Measurements from ENCODE around the gene RPS16. TPM values are rescaled to one million over a fixed set of nuclear protein-coding genes. Genes with fewer than 3 reads are reported as not detected.

The RPS16 gene
- total and polyA plus RNA-seq, 9 of the 15 experiments (the other 6 are each of a cell fraction or from before 2014, with no cell fraction given), result 82.6 to 3,671 (median 2,204) TPM

DNA sequence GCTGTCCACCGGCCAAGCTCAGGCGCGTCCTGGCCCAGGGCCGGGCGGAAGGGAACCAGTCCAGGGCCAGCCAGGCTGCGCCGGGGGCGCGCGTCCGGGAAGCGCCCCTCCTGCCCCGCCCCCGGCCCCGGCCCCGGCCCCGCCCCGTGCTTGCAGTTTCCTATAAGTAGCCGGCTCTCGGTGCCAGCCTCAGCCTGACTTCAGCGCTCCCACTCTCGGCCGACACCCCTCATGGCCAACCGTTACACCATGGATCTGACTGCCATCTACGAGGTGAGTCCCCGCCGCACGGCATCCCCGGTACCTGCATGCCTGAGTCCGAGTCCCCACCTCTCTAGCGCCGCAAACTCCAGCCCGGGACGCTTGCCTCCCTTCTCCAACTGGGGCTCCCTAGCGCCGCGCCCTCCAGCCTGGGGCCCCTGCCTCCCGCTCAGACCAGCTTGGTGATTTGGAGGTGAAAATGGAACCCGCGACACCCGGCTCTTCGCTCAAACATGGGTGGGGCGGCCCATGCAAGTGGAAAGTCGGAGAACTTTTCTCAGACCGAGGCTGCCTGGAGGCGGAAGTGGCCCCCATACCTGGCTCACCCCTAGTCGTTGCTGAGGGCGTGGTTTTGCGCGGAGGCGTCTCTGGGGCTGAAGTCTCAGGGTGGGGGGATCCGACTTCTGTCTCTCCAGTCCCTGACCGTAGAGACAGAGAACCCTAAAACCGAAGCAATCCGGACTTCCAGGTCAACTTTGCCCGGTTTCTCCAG is 28.9 kb downstream of the RPS16 start, which contains the start of gene ZFP36 (continued):
- TF ChIP-seq EP300 (IDR thresholded peaks at IDR 0.05; ENCODE audit: low read length) (no peak), MYBL2 (IDR thresholded peaks at IDR 0.05; ENCODE audit: low read depth) (no peak), MYBL2 (CRISPR knock-in tag; IDR thresholded peaks at IDR 0.05; ENCODE audit: borderline replicate concordance) (no peak), GABPB1 (CRISPR knock-in tag; IDR thresholded peaks at IDR 0.05) (peak; percentile 61; the same call in 1 of the 2 replicates), PHF21A (IDR thresholded peaks at IDR 0.05; ENCODE audit: borderline replicate concordance, low read depth) (no peak), NR2F6 (CRISPR knock-in tag; IDR thresholded peaks at IDR 0.05) (no peak), ATF7 (IDR thresholded peaks at IDR 0.05) (peak; percentile 40), SMC3 (conservative IDR thresholded peaks at IDR 0.05; ENCODE audit: insufficient read depth, low read depth, low read length) (no peak), TCFL5 (CRISPR knock-in tag; conservative IDR thresholded peaks at IDR 0.05) (no peak), SMARCE1 (IDR thresholded peaks at IDR 0.05) (no peak), THRAP3 (IDR thresholded peaks at IDR 0.05; ENCODE audit: borderline replicate concordance) (no peak)
- TF ChIP-seq, protein P1, sequence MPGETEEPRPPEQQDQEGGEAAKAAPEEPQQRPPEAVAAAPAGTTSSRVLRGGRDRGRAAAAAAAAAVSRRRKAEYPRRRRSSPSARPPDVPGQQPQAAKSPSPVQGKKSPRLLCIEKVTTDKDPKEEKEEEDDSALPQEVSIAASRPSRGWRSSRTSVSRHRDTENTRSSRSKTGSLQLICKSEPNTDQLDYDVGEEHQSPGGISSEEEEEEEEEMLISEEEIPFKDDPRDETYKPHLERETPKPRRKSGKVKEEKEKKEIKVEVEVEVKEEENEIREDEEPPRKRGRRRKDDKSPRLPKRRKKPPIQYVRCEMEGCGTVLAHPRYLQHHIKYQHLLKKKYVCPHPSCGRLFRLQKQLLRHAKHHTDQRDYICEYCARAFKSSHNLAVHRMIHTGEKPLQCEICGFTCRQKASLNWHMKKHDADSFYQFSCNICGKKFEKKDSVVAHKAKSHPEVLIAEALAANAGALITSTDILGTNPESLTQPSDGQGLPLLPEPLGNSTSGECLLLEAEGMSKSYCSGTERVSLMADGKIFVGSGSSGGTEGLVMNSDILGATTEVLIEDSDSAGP (CRISPR knock-in tag; IDR thresholded peaks at IDR 0.05), result peak; percentile 20; the same call in 1 of the 2 replicates
- TF ChIP-seq, protein P2, sequence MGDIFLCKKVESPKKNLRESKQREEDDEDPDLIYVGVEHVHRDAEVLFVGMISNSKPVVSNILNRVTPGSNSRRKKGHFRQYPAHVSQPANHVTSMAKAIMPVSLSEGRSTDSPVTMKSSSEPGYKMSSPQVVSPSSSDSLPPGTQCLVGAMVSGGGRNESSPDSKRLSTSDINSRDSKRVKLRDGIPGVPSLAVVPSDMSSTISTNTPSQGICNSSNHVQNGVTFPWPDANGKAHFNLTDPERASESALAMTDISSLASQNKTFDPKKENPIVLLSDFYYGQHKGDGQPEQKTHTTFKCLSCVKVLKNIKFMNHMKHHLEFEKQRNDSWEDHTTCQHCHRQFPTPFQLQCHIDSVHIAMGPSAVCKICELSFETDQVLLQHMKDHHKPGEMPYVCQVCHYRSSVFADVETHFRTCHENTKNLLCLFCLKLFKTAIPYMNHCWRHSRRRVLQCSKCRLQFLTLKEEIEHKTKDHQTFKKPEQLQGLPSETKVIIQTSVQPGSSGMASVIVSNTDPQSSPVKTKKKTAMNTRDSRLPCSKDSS (IDR thresholded peaks at IDR 0.05; ENCODE audit: low read depth, partially characterized antibody), result no peak
- TF ChIP-seq, protein P3, sequence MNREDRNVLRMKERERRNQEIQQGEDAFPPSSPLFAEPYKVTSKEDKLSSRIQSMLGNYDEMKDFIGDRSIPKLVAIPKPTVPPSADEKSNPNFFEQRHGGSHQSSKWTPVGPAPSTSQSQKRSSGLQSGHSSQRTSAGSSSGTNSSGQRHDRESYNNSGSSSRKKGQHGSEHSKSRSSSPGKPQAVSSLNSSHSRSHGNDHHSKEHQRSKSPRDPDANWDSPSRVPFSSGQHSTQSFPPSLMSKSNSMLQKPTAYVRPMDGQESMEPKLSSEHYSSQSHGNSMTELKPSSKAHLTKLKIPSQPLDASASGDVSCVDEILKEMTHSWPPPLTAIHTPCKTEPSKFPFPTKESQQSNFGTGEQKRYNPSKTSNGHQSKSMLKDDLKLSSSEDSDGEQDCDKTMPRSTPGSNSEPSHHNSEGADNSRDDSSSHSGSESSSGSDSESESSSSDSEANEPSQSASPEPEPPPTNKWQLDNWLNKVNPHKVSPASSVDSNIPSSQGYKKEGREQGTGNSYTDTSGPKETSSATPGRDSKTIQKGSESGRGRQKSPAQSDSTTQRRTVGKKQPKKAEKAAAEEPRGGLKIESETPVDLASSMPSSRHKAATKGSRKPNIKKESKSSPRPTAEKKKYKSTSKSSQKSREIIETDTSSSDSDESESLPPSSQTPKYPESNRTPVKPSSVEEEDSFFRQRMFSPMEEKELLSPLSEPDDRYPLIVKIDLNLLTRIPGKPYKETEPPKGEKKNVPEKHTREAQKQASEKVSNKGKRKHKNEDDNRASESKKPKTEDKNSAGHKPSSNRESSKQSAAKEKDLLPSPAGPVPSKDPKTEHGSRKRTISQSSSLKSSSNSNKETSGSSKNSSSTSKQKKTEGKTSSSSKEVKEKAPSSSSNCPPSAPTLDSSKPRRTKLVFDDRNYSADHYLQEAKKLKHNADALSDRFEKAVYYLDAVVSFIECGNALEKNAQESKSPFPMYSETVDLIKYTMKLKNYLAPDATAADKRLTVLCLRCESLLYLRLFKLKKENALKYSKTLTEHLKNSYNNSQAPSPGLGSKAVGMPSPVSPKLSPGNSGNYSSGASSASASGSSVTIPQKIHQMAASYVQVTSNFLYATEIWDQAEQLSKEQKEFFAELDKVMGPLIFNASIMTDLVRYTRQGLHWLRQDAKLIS (CRISPR knock-in tag; IDR thresholded peaks at IDR 0.05), result peak; percentile 96
- TF ChIP-seq, protein P4, sequence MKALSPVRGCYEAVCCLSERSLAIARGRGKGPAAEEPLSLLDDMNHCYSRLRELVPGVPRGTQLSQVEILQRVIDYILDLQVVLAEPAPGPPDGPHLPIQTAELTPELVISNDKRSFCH (CRISPR knock-in tag; IDR thresholded peaks at IDR 0.05), result no peak
- TF ChIP-seq, protein P4 (tag; IDR thresholded peaks at IDR 0.05), result no peak
- TF ChIP-seq, protein P5, sequence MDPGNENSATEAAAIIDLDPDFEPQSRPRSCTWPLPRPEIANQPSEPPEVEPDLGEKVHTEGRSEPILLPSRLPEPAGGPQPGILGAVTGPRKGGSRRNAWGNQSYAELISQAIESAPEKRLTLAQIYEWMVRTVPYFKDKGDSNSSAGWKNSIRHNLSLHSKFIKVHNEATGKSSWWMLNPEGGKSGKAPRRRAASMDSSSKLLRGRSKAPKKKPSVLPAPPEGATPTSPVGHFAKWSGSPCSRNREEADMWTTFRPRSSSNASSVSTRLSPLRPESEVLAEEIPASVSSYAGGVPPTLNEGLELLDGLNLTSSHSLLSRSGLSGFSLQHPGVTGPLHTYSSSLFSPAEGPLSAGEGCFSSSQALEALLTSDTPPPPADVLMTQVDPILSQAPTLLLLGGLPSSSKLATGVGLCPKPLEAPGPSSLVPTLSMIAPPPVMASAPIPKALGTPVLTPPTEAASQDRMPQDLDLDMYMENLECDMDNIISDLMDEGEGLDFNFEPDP (CRISPR knock-in tag; IDR thresholded peaks at IDR 0.05), result no peak
- TF ChIP-seq, protein P6, sequence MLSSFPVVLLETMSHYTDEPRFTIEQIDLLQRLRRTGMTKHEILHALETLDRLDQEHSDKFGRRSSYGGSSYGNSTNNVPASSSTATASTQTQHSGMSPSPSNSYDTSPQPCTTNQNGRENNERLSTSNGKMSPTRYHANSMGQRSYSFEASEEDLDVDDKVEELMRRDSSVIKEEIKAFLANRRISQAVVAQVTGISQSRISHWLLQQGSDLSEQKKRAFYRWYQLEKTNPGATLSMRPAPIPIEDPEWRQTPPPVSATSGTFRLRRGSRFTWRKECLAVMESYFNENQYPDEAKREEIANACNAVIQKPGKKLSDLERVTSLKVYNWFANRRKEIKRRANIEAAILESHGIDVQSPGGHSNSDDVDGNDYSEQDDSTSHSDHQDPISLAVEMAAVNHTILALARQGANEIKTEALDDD (IDR thresholded peaks at IDR 0.05), result 0 out of 2 replicates have a peak, but pooled peaks have one; percentile 39

All from K562 (cell line).